ENCODE results near the gene PACRGL. TPM values are rescaled to one million over a fixed set of nuclear protein-coding genes. Genes with fewer than 3 reads are reported as not detected.

The PACRGL gene
- polyA plus RNA-seq, 1 of the 3 experiments (the other 2 are of a cell fraction), result 11.8 TPM

GRCh38 chr4:20752641-20753040 is 52.4 kb downstream of the PACRGL start:
- H3K27ac ChIP-seq (ENCODE audit: low read depth in 2 of 2, low read length in 1 of 2), result no peak overlapping the region
- ChIA-PET POLR2A (no interaction called here), CTCF (interaction anchor here (1.0 kb wide), 1 partner anchor 717 kb away, joined by 3 read pairs; no protein-coding TSS in a partner anchor)
- H3K27me3 ChIP-seq (ENCODE audit: insufficient read depth), result no peaks in the 10 kb centered on the region
- no peaks in the 10 kb centered on the region for H4K20me1 ChIP-seq (ENCODE audit: insufficient read depth)
- H3K36me3 ChIP-seq (replicated peaks in 1 of 2; ENCODE audit: control insufficient read depth in 1 of 2, insufficient read depth in 2 of 2, low read length in 1 of 2), result peaks cover 7 to 11% of the 10 kb centered on the region in 2 experiments
- H3K9me3 ChIP-seq, result no peaks in the 10 kb centered on the region
- H3K4me3 ChIP-seq (ENCODE audit: low read depth in 2 of 2, low read length in 1 of 2), result no peak overlapping the region
- H2AFZ ChIP-seq (ENCODE audit: low read depth), result no peak overlapping the region
- DNase-seq, result no peak
- no peak overlapping the region for H3K9ac ChIP-seq
- H3K4me1 ChIP-seq (ENCODE audit: control insufficient read depth in 1 of 2, insufficient read depth in 2 of 2, low read depth in 1 of 2, low read length in 1 of 2), result no peaks in the 10 kb centered on the region
- H3K4me2 ChIP-seq, result no peak overlapping the region
- 94% methylated on average over 3 of the region's 3 CpGs for WGBS (ENCODE audit: low lambda C conversion rate)
- H3K79me2 ChIP-seq (ENCODE audit: insufficient read depth), result no peaks in the 10 kb centered on the region
- H3F3A ChIP-seq (replicated peaks; ENCODE audit: insufficient read depth), result no peaks in the 10 kb centered on the region
- TF ChIP-seq EP300 (IDR thresholded peaks at IDR 0.05; ENCODE audit: borderline replicate concordance in 1 of 2, low read depth in 1 of 2, low read length in 1 of 2) (no peak), USF2 (IDR thresholded peaks at IDR 0.05; ENCODE audit: borderline replicate concordance, low read depth, low read length) (no peak), MAX (IDR thresholded peaks at IDR 0.05; ENCODE audit: low read depth) (no peak)
- H3K9me2 ChIP-seq, result no peaks in the 10 kb centered on the region

- Histone ChIP-seq H2AFZ (ENCODE audit: low read depth) (no peak overlapping the region), H3K4me2 (no peak overlapping the region), H3F3A (replicated peaks; ENCODE audit: insufficient read depth) (no peaks in the 10 kb centered on the region), H3K27me3 (ENCODE audit: insufficient read depth) (no peaks in the 10 kb centered on the region), H3K4me3 (ENCODE audit: low read depth in 2 of 2, low read length in 1 of 2) (no peak overlapping the region), H4K20me1 (ENCODE audit: insufficient read depth) (no peaks in the 10 kb centered on the region), H3K9me2 (no peaks in the 10 kb centered on the region), H3K9ac (no peak overlapping the region), H3K27ac (ENCODE audit: low read depth in 2 of 2, low read length in 1 of 2) (no peak overlapping the region), H3K4me1 (ENCODE audit: control insufficient read depth in 1 of 2, insufficient read depth in 2 of 2, low read depth in 1 of 2, low read length in 1 of 2) (no peaks in the 10 kb centered on the region), H3K36me3 (replicated peaks in 1 of 2; ENCODE audit: control insufficient read depth in 1 of 2, insufficient read depth in 2 of 2, low read length in 1 of 2) (peaks cover 7 to 11% of the 10 kb centered on the region in 2 experiments), H3K79me2 (ENCODE audit: insufficient read depth) (no peaks in the 10 kb centered on the region), H3K9me3 (no peaks in the 10 kb centered on the region)
- ChIA-PET POLR2A (no interaction called here), CTCF (no interaction called here)
- WGBS (ENCODE audit: low lambda C conversion rate), result 80% methylated on average over 1 of the region's 1 CpG
- TF ChIP-seq USF1 (IDR thresholded peaks at IDR 0.05; ENCODE audit: borderline replicate concordance, low read depth), result no peak
- no peak for TF ChIP-seq FOSL2 (IDR thresholded peaks at IDR 0.05; ENCODE audit: borderline replicate concordance, low read depth)
- TF ChIP-seq GATA2 (CRISPR knock-in tag; IDR thresholded peaks at IDR 0.05), result no peak
- no peak for TF ChIP-seq EP300 (IDR thresholded peaks at IDR 0.05; ENCODE audit: borderline replicate concordance in 1 of 2, low read depth in 1 of 2, low read length in 1 of 2)
- TF ChIP-seq TAF1 (IDR thresholded peaks at IDR 0.05; ENCODE audit: borderline replicate concordance, low read depth, low read length), result no peak
- no peak for DNase-seq
Observed at GRCh38 chr4:20754036-20754435, 53.8 kb downstream of the PACRGL start.

- POLR2A ChIA-PET, result interaction anchor here (0.5 kb wide), 1 partner anchor 222 kb away, joined by 4 read pairs; no protein-coding TSS in a partner anchor
- no peak overlapping the region for H3K4me2 ChIP-seq
Observed at GRCh38 chr4:20760053-20760452, 59.8 kb downstream of the PACRGL start.

More at GRCh38 chr4:20760053-20760452, 59.8 kb downstream of the PACRGL start:
- no peaks in the 10 kb centered on the region for H3K36me3 ChIP-seq (replicated peaks in 1 of 2; ENCODE audit: control insufficient read depth in 1 of 2, insufficient read depth in 2 of 2, low read length in 1 of 2)
- CTCF ChIA-PET, result interaction anchor here (1.8 to 2.5 kb wide), 2 partner anchors 9 to 13 kb away, joined by 4 to 21 read pairs; no protein-coding TSS in a partner anchor
- no peaks in the 10 kb centered on the region for H3K79me2 ChIP-seq (ENCODE audit: insufficient read depth)
- no peaks in the 10 kb centered on the region for H3K4me1 ChIP-seq (ENCODE audit: control insufficient read depth in 1 of 2, insufficient read depth in 2 of 2, low read depth in 1 of 2, low read length in 1 of 2)
- 92% methylated on average over 2 of the region's 2 CpGs for WGBS (ENCODE audit: low lambda C conversion rate)
- H3K4me3 ChIP-seq (ENCODE audit: low read depth in 2 of 2, low read length in 1 of 2), result no peak overlapping the region
- no peaks in the 10 kb centered on the region for H3K27me3 ChIP-seq (ENCODE audit: insufficient read depth)
- no peak for DNase-seq
- no peak overlapping the region for H2AFZ ChIP-seq (ENCODE audit: low read depth)
- H3K9ac ChIP-seq, result no peak overlapping the region
- no peaks in the 10 kb centered on the region for H3F3A ChIP-seq (replicated peaks; ENCODE audit: insufficient read depth)
- H3K9me3 ChIP-seq, result no peaks in the 10 kb centered on the region
- H3K27ac ChIP-seq (ENCODE audit: low read depth in 2 of 2, low read length in 1 of 2), result no peak overlapping the region
- no peaks in the 10 kb centered on the region for H3K9me2 ChIP-seq
- TF ChIP-seq USF1 (IDR thresholded peaks at IDR 0.05; ENCODE audit: borderline replicate concordance, low read depth), result no peak
- no peak for TF ChIP-seq NRF1 (IDR thresholded peaks at IDR 0.05; ENCODE audit: low read depth, low read length)
- peak; percentile 49 for TF ChIP-seq RAD21 (IDR thresholded peaks at IDR 0.05; ENCODE audit: low read length)
- TF ChIP-seq GABPA (IDR thresholded peaks at IDR 0.05; ENCODE audit: low read depth), result no peak
- TF ChIP-seq JUND (IDR thresholded peaks at IDR 0.05), result no peak
- TF ChIP-seq POLR2AphosphoS5 (IDR thresholded peaks at IDR 0.05; ENCODE audit: low read depth, low read length), result no peak
- no peak for TF ChIP-seq MAX (IDR thresholded peaks at IDR 0.05; ENCODE audit: low read depth)
- H4K20me1 ChIP-seq (ENCODE audit: insufficient read depth), result no peaks in the 10 kb centered on the region
